Activated CD8-positive, alpha-beta memory T cell treated with anti-CD3 and anti-CD28 coated beads for 24 hours (primary cell): Measurements from ENCODE around the gene ANXA10.
"Not testable (repeated sequence)": the region's sequence is repeated elsewhere in the genome, so short reads cannot be mapped to it uniquely, and the experiment has no call there.

Experiments
- DNase-seq: peaks from one replicate; pipeline ENCODE4 v3.0.0-alpha.2; 2020

The ANXA10 gene

DNA sequence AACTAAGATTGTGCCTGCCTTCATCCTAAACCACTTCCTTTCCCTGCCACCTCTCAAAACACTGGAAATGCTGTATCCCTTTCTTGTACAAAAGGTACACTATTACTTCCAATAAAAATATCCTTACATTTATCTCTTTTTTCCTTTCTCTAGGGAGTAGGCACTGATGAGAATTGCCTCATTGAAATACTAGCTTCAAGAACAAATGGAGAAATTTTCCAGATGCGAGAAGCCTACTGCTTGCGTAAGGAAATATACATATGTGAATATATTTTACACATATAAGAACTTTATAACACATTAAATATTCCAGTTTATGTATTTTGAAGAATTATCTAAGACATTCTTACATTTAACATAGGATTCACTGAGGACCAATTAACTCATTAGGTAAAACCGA is 71.7 kb downstream of the ANXA10 start:
- no peak for DNase-seq

- DNase-seq: no peak
These were observed 72.7 kb downstream of the ANXA10 start for GRCh38 chr4:168164915-168165548.

GRCh38 chr4:168167714-168168284 is 75.5 kb downstream of the ANXA10 start:
- DNase-seq: no peak

- no peak for DNase-seq
These were observed 82.0 kb downstream of the ANXA10 start for GRCh38 chr4:168174308-168174707.

DNA sequence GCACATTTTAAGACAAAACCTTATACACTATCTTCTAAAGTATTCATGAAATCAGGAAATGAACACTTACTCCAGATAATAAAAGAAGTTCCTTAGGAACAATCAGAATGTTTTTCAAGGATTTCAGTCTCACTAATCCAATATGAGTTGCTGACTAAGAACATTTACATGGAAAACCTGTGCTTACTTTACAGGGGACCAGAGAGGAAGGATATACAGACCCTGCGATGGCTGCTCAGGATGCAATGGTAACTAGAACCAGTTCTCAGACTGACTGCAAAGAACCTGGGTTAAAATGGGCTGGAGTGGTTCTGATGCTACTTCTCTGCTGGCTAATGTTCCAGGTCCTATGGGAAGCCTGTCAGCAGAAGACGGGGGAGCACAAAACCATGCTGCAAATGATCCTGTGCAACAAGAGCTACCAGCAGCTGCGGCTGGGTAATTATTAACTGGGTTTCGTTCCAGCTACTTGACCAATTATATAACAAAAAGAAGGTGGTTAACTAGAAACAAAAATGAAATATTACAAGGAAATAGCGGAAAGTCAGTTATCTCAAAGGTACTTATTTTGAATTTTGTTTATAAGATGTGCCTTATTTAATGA is 85.3 kb downstream of the ANXA10 start:
- no peak for DNase-seq

DNA sequence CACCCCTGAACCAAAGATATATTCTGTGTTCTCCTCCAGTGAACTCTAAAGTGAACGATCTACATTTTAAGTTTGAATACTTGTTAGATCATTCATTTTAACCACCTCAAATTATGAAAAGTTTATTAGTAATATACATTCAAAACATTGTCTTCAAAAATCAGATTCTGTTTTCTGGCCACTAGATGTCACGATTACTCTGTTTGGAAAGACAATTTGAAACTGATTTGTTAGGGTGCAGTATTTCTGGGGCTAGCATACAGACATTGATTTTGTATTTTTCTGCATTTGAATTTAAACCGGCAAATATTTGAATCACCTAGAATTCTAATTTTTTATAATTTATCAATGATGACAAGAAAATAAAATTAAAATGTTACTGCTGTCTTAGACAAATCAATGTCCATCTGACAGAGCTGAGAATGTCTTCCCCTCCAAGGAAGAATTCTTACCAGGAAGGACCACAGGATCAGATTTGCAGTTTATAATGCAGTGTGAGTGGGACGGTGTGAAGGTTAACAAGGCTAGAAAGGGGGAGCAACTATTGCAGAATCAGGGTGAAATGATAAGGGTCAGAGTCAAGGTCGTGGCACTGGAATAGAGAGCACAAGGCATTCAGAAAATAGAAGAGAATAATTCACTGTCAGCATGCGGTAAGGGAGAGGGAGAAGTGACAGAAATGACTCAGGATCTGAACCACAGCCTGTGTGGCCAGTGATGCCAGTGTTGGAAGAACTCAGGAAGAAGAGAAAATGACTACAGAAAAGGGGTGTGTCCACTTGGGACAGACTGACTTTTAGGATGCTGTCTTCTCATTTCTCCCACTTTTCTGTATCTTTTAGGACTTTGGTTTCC is 91.6 kb downstream of the ANXA10 start:
- DNase-seq: no peak

DNA sequence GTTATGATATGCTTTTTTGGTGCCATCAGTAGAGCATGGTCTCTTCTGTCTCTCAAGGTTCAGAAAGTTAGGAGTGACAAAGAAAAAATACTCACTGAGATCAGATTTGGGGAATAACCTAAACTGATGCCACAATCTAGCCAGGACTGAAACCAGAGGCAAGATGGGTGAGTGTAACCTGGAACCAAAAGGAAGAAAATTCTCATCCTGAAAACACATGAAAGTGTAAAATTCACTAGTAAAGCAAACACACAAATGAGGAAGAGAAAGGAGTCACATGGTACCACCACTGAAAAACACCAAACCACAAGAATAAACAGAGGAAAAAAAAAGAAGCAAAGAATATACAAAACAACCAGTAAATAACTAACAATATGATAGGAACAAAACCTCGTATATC is 96.4 kb downstream of the ANXA10 start:
- DNase-seq: no peak

DNA sequence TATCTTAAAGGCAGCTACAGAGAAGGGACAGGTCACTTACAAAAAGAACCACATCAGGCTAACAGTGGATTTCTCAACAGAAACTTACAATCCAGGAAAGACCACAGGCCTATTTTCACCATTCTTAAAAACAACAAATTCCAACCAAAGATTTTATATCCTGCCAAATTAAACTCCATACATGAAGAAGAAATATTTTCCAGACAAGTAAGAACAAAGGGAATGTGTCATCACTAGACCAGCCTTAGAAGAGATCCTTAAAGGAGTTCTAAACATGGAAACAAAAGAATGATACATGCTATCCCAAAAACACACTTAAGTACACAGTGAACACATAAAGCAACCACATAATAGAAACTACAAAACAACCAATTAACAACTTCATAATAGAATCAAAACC is 105.6 kb downstream of the ANXA10 start:
- no peak for DNase-seq

GRCh38 chr4:168199260-168199957 is 107.1 kb downstream of the ANXA10 start:
- no peak for DNase-seq

DNA sequence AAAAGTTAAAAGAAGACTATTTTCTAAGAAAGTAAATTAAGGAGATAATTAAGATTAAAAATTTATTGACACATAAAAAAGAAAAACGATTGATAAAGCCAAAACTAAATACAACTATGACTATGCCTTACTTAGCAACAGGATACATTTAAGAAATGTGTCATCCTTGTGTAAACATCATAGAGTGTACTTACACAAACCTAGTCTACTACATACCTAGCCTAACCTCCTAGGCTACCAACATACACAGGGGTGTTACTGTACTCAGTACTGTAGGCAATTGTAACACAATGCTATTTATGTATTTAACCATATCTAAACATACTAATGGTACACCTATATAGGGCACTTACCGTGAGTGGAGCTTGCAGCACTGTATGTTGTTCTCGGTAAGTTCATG is 108.3 kb downstream of the ANXA10 start:
- DNase-seq: no peak

DNA sequence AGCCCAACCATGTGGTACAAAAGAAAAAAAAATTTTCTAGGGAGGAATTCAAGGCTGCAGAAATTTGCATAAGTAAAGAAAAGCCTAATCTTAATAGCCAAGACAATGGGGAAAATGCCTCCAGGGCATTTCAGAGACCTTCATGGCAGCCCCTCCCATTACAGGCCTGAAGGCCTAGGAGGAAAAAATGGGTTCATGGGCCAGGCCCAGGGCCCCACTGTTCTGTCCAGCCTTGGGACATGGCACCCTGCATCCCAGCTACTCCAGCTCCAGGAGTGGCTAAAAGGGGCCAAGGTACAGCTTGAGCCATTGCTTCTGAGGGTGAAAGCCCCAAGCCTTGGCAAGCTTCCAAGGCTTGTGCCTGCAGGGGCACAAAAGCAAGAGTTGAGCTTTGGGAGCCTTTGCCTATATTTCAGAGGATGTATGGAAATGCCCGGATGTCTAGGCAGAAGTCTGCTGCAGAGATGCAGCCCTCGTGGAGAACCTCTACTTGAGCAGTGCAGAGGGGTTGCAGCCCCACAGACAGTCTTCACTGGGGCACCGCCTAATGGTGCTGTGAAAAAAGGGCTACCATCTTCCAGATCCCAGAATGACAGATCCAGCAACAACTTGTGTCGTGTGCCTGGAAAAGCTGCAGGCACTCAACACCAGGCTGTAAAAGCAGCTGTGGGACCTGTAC is 111.0 kb downstream of the ANXA10 start:
- DNase-seq: no peak

- DNase-seq: no peak
These were observed 116.7 kb downstream of the ANXA10 start for GRCh38 chr4:168208957-168209614.

DNA sequence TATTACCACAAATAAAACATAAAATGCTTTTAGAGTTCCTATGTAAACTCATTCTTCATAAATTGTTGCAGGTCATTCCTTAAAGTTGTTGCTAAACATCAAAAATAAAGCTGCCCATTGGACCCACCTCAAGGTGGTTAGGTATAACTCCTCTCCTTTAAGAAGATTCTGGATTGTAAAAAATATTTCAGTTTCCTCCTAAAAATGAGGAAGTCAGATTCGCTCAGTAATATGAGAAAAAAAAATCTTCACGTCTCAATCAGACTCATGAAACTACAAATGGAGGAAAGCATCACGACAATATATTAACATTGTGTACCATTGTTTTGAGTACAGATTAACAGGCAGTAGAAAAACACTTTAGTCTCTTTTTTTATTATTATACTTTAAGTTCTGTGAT is 120.3 kb downstream of the ANXA10 start:
- no peak for DNase-seq

DNA sequence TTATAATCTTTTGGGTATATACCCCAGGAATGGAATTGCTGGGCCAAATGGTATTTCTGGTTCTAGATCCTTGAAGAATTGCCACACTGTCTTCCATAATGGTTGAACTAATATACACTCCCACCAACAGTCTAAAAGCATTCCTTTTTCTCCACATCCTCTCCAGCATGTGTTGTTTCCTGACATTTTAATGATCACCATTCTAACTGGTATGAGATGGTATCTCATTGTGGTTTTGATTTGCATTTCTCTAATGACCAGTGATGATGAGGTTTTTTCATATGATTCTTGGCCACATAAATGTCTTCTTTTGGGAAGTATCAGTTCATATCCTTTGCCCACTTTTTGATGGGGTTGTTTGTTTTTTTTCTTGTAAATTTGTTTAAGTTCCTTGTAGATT is 121.2 kb downstream of the ANXA10 start:
- DNase-seq: not testable (repeated sequence)

GRCh38 chr4:168218645-168219044 is 126.3 kb downstream of the ANXA10 start:
- no peak for DNase-seq

DNA sequence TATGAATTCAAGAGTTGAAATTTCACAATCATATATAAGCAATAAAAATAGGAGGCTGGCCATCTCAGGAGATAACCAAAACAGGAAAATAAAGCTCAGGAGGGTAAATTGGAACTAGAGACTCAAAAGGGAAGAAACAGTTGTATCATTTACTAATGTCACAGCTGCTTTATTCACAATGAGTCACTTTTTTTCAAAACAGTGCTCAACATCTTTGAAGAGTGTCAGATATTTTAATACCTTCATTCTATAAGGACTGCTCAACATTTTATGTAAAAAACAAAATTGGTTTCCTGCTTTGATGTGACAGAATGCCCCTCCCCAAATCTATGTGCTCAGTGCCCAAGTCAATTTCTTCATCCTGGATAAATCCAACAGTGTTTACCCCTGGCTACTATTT is 128.6 kb downstream of the ANXA10 start:
- no peak for DNase-seq

DNA sequence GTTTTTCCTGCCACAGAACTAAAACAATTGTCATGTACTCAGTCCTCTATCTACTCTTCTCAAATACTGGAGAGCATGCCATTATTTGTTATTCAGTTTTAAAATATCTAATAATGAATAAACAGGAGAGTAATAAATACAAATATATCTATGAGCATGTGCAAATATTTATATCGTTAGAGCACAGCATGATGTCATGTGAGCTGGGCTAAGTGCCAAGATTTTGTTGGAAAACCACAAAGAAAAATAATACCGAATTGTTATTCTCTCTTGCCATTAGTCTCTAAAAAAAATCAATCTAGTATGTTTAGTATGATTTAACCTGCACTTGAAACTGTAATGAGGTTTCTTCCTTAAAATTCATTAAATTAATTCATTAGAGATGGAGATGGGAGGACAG is 129.0 kb downstream of the ANXA10 start:
- no peak for DNase-seq
